IPS-20b (cell line): ENCODE measurements around the gene C11orf54.

Source experiments
- H3K27ac ChIP-seq: one replicate; pipeline ENCODE4 v1.5.1; 2013; ENCODE audit warnings: low read length
- H3K27me3 ChIP-seq: 2 replicates; pipeline ENCODE4 v1.6.1; 2013; ENCODE audit warnings: mild to moderate bottlenecking, low read length, inconsistent platforms; ENCODE audit not compliant: insufficient read depth
- H3K36me3 ChIP-seq: 2 replicates; pipeline ENCODE4 v1.6.1; 2013; ENCODE audit warnings: low read depth, mild to moderate bottlenecking, inconsistent platforms, low read length, moderate library complexity; ENCODE audit not compliant: insufficient read depth
- H3K4me1 ChIP-seq: 2 replicates; pipeline ENCODE4 v1.6.1; 2013; ENCODE audit warnings: mild to moderate bottlenecking, control low read depth, inconsistent platforms, low read length, moderate library complexity; ENCODE audit not compliant: insufficient read depth
- H3K4me3 ChIP-seq: 2 replicates; pipeline ENCODE4 v1.5.1; 2013; ENCODE audit warnings: mild to moderate bottlenecking, low read length, inconsistent platforms
- H3K9ac ChIP-seq: 2 replicates; pipeline ENCODE4 v1.6.1; 2013; ENCODE audit warnings: low read depth, mild to moderate bottlenecking, inconsistent platforms, low read length, moderate library complexity
- H3K9me3 ChIP-seq: 2 replicates; pipeline ENCODE4 v1.6.1; 2013; ENCODE audit warnings: mild to moderate bottlenecking, low read depth, low read length, inconsistent platforms; ENCODE audit not compliant: insufficient read depth

Gene C11orf54

GRCh38 chr11:93720522-93720921, 20.9 kb upstream of the C11orf54 start:
- peaks cover 61% of the 10 kb centered on the region for H3K36me3 ChIP-seq
- H3K9me3 ChIP-seq: no peaks in the 10 kb centered on the region
- H3K27ac ChIP-seq: no peak overlapping the region
- no peaks in the 10 kb centered on the region for H3K4me1 ChIP-seq
- H3K4me3 ChIP-seq: no peak overlapping the region
- no peak overlapping the region for H3K9ac ChIP-seq
- H3K27me3 ChIP-seq: no peaks in the 10 kb centered on the region

- H3K4me3 ChIP-seq: no peak overlapping the region
- no peak overlapping the region for H3K27ac ChIP-seq
- H3K36me3 ChIP-seq: peaks cover 75% of the 10 kb centered on the region
- no peaks in the 10 kb centered on the region for H3K4me1 ChIP-seq
- no peak overlapping the region for H3K9ac ChIP-seq
- H3K27me3 ChIP-seq: no peaks in the 10 kb centered on the region
- H3K9me3 ChIP-seq: no peaks in the 10 kb centered on the region
These were observed 17.4 kb upstream of the C11orf54 start for GRCh38 chr11:93724089-93724488.

- Histone ChIP-seq H3K36me3 (peaks cover 91% of the 10 kb centered on the region), H3K9ac (no peak overlapping the region), H3K27ac (no peak overlapping the region), H3K4me1 (no peaks in the 10 kb centered on the region), H3K4me3 (no peak overlapping the region), H3K9me3 (no peaks in the 10 kb centered on the region), H3K27me3 (no peaks in the 10 kb centered on the region)
These were observed 13.3 kb upstream of the C11orf54 start for GRCh38 chr11:93727985-93728791.

DNA sequence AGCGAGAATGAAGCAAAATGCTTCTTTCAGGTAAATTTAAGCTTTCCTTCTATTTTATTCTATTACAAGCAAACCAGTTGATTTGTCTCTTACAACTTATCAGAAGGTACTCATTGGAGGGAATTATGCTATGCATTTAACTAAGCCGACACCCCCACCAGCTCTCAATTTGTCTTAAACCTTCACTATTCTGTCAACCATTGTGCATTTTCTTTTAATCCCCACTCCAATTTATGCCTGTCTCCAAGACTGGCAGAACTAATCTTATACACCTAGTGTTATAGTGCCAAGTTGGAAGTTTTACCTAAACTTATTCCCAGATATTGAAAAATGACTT, 12.7 kb upstream of the C11orf54 start:
- Histone ChIP-seq H3K4me3 (no peak overlapping the region), H3K27me3 (no peaks in the 10 kb centered on the region), H3K4me1 (no peaks in the 10 kb centered on the region), H3K27ac (no peak overlapping the region), H3K9me3 (no peaks in the 10 kb centered on the region), H3K36me3 (peaks cover 91% of the 10 kb centered on the region), H3K9ac (no peak overlapping the region)

DNA sequence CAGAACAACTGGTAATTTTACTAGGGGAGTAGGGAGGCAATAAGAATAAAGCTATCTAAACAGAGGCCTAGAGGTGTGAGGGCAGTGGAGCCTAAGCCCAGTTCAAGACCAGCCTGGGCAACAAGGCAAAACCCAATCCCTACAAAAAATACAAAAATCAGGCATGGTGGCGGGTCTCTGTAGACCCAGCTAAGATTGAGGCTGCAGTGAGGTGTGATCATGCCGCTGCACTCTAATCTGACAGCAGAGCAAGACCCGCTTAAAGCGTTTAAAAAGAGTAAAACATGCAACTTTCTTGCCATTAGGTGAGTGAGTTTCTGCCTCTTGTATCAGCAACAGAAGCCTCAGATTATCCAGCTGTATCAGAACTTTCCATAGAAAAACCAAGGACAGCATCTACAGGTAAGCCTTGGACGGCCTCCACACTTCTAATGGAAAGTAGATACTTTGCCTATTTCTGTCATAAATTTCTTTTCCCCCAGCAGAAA, 12.3 kb upstream of the C11orf54 start:
- no peak overlapping the region for H3K27ac ChIP-seq
- H3K27me3 ChIP-seq: no peaks in the 10 kb centered on the region
- H3K36me3 ChIP-seq: peaks cover 93% of the 10 kb centered on the region
- H3K4me3 ChIP-seq: no peak overlapping the region
- no peak overlapping the region for H3K9ac ChIP-seq
- H3K9me3 ChIP-seq: no peaks in the 10 kb centered on the region
- H3K4me1 ChIP-seq: no peaks in the 10 kb centered on the region

GRCh38 chr11:93730108-93731107, 11.1 kb upstream of the C11orf54 start:
- peaks cover 98% of the 10 kb centered on the region for H3K36me3 ChIP-seq
- no peaks in the 10 kb centered on the region for H3K9me3 ChIP-seq
- no peak overlapping the region for H3K9ac ChIP-seq
- H3K27ac ChIP-seq: no peak overlapping the region
- H3K4me1 ChIP-seq: no peaks in the 10 kb centered on the region
- no peak overlapping the region for H3K4me3 ChIP-seq
- H3K27me3 ChIP-seq: no peaks in the 10 kb centered on the region

- H3K9ac ChIP-seq: no peak overlapping the region
- H3K4me1 ChIP-seq: no peaks in the 10 kb centered on the region
- no peak overlapping the region for H3K4me3 ChIP-seq
- no peak overlapping the region for H3K27ac ChIP-seq
- H3K9me3 ChIP-seq: no peaks in the 10 kb centered on the region
- H3K36me3 ChIP-seq: peaks cover 100% of the 10 kb centered on the region
- H3K27me3 ChIP-seq: no peaks in the 10 kb centered on the region
These were observed 9.1 kb upstream of the C11orf54 start for GRCh38 chr11:93732237-93732892.

GRCh38 chr11:93733474-93733873, 8.0 kb upstream of the C11orf54 start:
- peaks cover 100% of the 10 kb centered on the region for H3K36me3 ChIP-seq
- H3K9ac ChIP-seq: no peak overlapping the region
- H3K27ac ChIP-seq: no peak overlapping the region
- no peaks in the 10 kb centered on the region for H3K27me3 ChIP-seq
- no peak overlapping the region for H3K4me3 ChIP-seq
- H3K4me1 ChIP-seq: peaks cover 7% of the 10 kb centered on the region
- no peaks in the 10 kb centered on the region for H3K9me3 ChIP-seq

DNA sequence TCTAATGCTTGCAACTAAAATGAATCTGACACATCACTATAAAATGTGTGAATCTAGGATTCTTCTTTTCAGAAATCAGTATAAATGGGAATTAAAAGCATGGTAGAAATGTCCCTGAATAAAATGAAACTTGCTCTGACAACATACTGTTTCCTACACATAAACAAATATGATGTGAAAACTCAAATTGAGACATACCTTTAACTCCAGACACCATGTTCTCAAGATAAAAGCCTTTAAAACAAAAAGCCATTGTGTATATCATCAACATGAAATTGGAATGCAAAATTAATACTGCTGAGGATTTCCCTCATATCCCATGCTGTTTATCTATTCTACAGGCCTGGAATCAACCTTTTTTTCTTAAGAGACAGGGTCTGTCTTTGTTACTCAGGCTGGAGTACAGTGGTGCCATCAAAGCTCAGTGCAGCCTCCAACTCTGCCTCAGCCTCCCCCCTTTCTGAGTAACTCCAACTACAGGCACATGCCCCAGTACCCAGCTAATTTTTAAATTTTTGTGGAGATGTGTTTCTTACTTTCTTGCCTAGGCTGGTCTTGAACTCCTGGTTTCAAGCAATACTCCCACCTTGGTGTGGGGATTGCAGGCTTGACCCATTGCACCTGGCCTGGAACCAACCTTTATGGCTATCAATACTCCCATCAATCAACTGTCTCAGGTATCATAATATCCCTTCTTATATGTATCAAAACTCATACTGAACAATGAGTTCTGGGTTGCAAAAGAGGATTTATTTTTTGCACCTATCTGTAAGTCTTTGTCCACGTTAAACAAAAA, 6.8 kb upstream of the C11orf54 start:
- Histone ChIP-seq H3K4me1 (peaks cover 12% of the 10 kb centered on the region), H3K9ac (no peak overlapping the region), H3K36me3 (peaks cover 100% of the 10 kb centered on the region), H3K4me3 (peak overlapping the region; percentile 23), H3K27ac (no peak overlapping the region), H3K9me3 (no peaks in the 10 kb centered on the region), H3K27me3 (no peaks in the 10 kb centered on the region)

DNA sequence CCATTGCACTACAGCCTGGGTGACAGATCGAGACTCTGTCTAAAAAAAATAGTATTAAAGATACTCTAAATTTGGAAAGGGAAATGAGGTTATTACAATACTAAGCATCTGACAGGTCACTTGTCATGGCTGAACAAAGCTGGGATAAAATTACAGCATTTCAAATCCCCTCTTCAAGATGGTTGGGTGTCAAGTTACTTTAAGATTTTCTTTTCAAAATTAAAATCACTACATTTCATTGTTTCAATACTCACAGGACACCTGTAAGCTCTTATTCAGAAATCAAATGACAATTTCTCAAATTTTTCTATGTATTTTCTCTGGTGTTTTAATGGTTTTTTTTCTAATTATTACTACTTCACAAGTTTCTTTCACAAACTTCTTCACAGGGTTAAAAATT, 5.8 kb upstream of the C11orf54 start:
- H3K9ac ChIP-seq: no peak overlapping the region
- peaks cover 12% of the 10 kb centered on the region for H3K4me1 ChIP-seq
- H3K27ac ChIP-seq: no peak overlapping the region
- H3K4me3 ChIP-seq: peak overlapping the region; percentile 23; the same call in 1 of the 2 replicates
- H3K9me3 ChIP-seq: no peaks in the 10 kb centered on the region
- H3K36me3 ChIP-seq: peaks cover 100% of the 10 kb centered on the region
- H3K27me3 ChIP-seq: no peaks in the 10 kb centered on the region

- no peaks in the 10 kb centered on the region for H3K27me3 ChIP-seq
- peak overlapping the region; percentile 22; the same call in 1 of the 2 replicates for H3K4me3 ChIP-seq
- peaks cover 12% of the 10 kb centered on the region for H3K4me1 ChIP-seq
- H3K27ac ChIP-seq: no peak overlapping the region
- H3K9me3 ChIP-seq: no peaks in the 10 kb centered on the region
- no peak overlapping the region for H3K9ac ChIP-seq
- H3K36me3 ChIP-seq: peaks cover 95% of the 10 kb centered on the region
These were observed 5.3 kb upstream of the C11orf54 start for GRCh38 chr11:93736129-93736528.
